Erythroblast (primary cell): ENCODE results near the gene STAT5A.

ENCODE experiments used
- GATA1 ChIP-seq: IDR thresholded peaks from 2 replicates; pipeline ENCODE4 v1.6.1; 2011; ENCODE audit warnings: low read depth, mild to moderate bottlenecking, control low read depth, low read length, moderate library complexity
- POLR2A ChIP-seq: IDR thresholded peaks from 2 replicates; pipeline ENCODE4 v1.6.1; 2011; ENCODE audit warnings: mild to moderate bottlenecking, low read length

- TF ChIP-seq POLR2A, result no peak
- no peak for TF ChIP-seq GATA1
These were observed 19.1 kb downstream of the STAT5A start for GRCh38 chr17:42307362-42307927.
